GM23248 (cell line): ENCODE measurements around the gene C1QA. TPM values are rescaled to one million over a fixed set of nuclear protein-coding genes. Genes with fewer than 3 reads are reported as not detected.

Experiments used
- DNase-seq: peaks from one replicate; pipeline ENCODE4 v3.0.0-alpha.2; 2015
- H2AFZ ChIP-seq: fragments of 200-600 bp; sonication (generic); 2 replicates; pipeline ENCODE4 v1.6.1; 2016; ENCODE audit warnings: antibody characterized with exemption
- H3F3A ChIP-seq: fragments of 200-600 bp; sonication (generic); 2 replicates; pipeline ENCODE4 v1.6.1; 2016; ENCODE audit warnings: mild to moderate bottlenecking, antibody characterized with exemption, mixed run types; ENCODE audit not compliant: insufficient read depth
- H3K27ac ChIP-seq: fragments of 200-600 bp; sonication (generic); 2 replicates; pipeline ENCODE4 v1.5.1; 2016; ENCODE audit warnings: mild to moderate bottlenecking
- H3K27me3 ChIP-seq: fragments of 200-600 bp; sonication (generic); replicated peaks from 2 replicates; pipeline ENCODE4 v1.6.1; 2016; ENCODE audit warnings: mild to moderate bottlenecking; ENCODE audit not compliant: insufficient read depth
- H3K36me3 ChIP-seq: fragments of 200-600 bp; sonication (generic); 2 replicates; pipeline ENCODE4 v1.6.1; 2016; ENCODE audit warnings: low read depth, mild to moderate bottlenecking
- H3K4me1 ChIP-seq: fragments of 200-600 bp; sonication (generic); 2 replicates; pipeline ENCODE4 v1.6.1; 2016; ENCODE audit warnings: mild to moderate bottlenecking; ENCODE audit not compliant: insufficient read depth
- H3K4me2 ChIP-seq: fragments of 200-600 bp; sonication (generic); one replicate; pipeline ENCODE4 v1.6.1; 2016; ENCODE audit warnings: mild to moderate bottlenecking; ENCODE audit not compliant: unreplicated experiment
- H3K4me3 ChIP-seq: fragments of 200-600 bp; sonication (generic); 2 replicates; pipeline ENCODE4 v1.5.1; 2016; ENCODE audit warnings: mild to moderate bottlenecking
- H3K79me2 ChIP-seq: fragments of 200-600 bp; sonication (generic); 2 replicates; pipeline ENCODE4 v1.6.1; 2016; ENCODE audit warnings: mild to moderate bottlenecking; ENCODE audit not compliant: insufficient read depth
- H3K9ac ChIP-seq: fragments of 200-600 bp; sonication (generic); 2 replicates; pipeline ENCODE4 v1.6.1; 2016; ENCODE audit warnings: mild to moderate bottlenecking
- H3K9me2 ChIP-seq: fragments of 200-600 bp; sonication (generic); 2 replicates; pipeline ENCODE4 v1.6.1; 2016; ENCODE audit warnings: mixed run types, mild to moderate bottlenecking, moderate library complexity; ENCODE audit not compliant: insufficient read depth
- H3K9me3 ChIP-seq: fragments of 200-600 bp; sonication (generic); one replicate; pipeline ENCODE4 v1.6.1; 2017; ENCODE audit warnings: low read depth
- H4K20me1 ChIP-seq: fragments of 200-600 bp; sonication (generic); 2 replicates; pipeline ENCODE4 v1.6.0; 2016; ENCODE audit not compliant: insufficient read depth
- EZH2 ChIP-seq: fragments of 200-600 bp; sonication (generic); IDR thresholded peaks from 2 replicates; pipeline ENCODE4 v1.6.1; 2018; ENCODE audit warnings: antibody characterized with exemption, mild to moderate bottlenecking; ENCODE audit not compliant: insufficient read depth, poor library complexity, severe bottlenecking
- EZH2phosphoT487 ChIP-seq: fragments of 200-600 bp; sonication (generic); IDR thresholded peaks from 2 replicates; pipeline ENCODE4 v1.6.1; 2018; ENCODE audit warnings: antibody characterized with exemption, moderate library complexity, mild to moderate bottlenecking, low read depth; ENCODE audit not compliant: insufficient read depth
- WGBS, 2 experiments: methylation state at CpG; one replicate each; pipeline ENCODE4 v1.1.6; 2015 to 2017; ENCODE audit warnings: low lambda C conversion rate in 2 of 2, low coverage in 1 of 2; ENCODE audit errors: missing lambda C conversion rate in 2 of 2; 5-methylcytosine and 5-hydroxymethylcytosine counted together
- in situ Hi-C: fragments of 300-500 bp; cut with MboI; formaldehyde crosslinking; loops from 2 replicates; pipeline ENCODE4 v1.15.0; 2020
- polyA plus RNA-seq: library from polyadenylated mRNA; unstranded; fragments of >200 nt; fragmentation: Nextera tagmentation; extraction: Ambion mirVana; gene quantifications from 2 replicates; pipeline ENCODE4 v1.2.1, GENCODE V29; 2016
- total RNA-seq: library from RNA; depleted of rRNA; stranded (reverse); fragments of >200 nt; shearing (Covaris generic); gene quantifications from 2 replicates; pipeline ENCODE4 v1.2.3, GENCODE V29; 2014; rRNA removed

The C1QA gene
- total RNA-seq (not detected in 2 replicates), polyA plus RNA-seq (not detected in 2 replicates)

GRCh38 chr1:22636353-22636752 lies at the start of gene C1QA:
Gene C1QA (plus strand): TSS chr1:22636628. CDS start chr1:22637617, 989 bp downstream.
- Histone ChIP-seq H2AFZ (no peak within 1 kb of the TSS), H3K79me2 (no peaks in the 10 kb centered on the region), H3F3A (no peaks in the 10 kb centered on the region), H3K4me2 (no peak within 1 kb of the TSS), H3K9ac (no peak within 1 kb of the TSS), H4K20me1 (no peaks in the 10 kb centered on the region), H3K9me3 (no peaks in the 10 kb centered on the region), H3K36me3 (no peaks in the 10 kb centered on the region), H3K27ac (no peak within 1 kb of the TSS), H3K27me3 (peaks cover 31% of the 10 kb centered on the region), H3K4me3 (no peak within 1 kb of the TSS), H3K4me1 (no peaks in the 10 kb centered on the region), H3K9me2 (no peaks in the 10 kb centered on the region)
- in situ Hi-C loops = no loop called here
- WGBS, 2 experiments = 39% methylated on average over 5 of the region's 5 CpGs
- DNase-seq = no peak
- no peak for TF ChIP-seq EZH2phosphoT487
- no peak for TF ChIP-seq EZH2

DNA sequence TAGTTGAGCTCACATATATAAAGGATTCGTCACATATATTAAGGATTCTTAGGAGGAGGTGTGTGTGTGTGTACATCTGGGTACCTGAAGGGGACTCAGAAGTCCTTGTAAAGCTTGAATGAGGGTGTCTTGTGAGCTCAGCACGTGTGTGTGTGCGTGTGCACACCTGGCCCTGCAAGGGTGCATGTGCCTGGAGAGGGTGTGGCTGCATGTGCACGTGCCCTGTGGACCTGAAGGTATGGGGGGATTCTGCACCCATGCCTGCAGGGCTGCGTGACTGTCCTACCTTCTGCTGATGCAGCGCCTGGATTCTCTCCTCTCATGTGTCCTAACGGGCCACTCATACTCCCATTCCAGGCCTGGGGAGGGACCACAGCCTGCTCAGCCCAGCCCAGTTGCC lies 49.2 kb upstream of the C1QA start:
- 54 to 59% methylated on average over 7 of the region's 7 CpGs for WGBS, 2 experiments
- H4K20me1 ChIP-seq = no peaks in the 10 kb centered on the region
- peaks cover 7% of the 10 kb centered on the region for H3K27me3 ChIP-seq

DNA sequence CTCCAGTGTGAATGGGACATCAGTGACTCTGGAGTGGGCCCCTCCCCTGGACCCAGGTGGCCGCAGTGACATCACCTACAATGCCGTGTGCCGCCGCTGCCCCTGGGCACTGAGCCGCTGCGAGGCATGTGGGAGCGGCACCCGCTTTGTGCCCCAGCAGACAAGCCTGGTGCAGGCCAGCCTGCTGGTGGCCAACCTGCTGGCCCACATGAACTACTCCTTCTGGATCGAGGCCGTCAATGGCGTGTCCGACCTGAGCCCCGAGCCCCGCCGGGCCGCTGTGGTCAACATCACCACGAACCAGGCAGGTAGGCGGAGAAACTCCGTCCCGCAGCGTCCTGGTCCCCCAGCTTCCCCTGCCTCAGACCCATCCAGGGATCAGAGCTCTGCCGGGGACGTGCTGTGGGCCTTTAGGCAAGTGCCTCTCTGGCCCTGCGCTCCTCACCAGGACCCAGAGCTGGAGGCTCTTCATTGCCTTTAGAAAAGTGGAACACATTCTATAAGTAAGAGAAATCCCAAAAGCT lies 47.5 kb upstream of the C1QA start:
- in situ Hi-C loops = no loop called here
- H3K9me2 ChIP-seq = no peaks in the 10 kb centered on the region
- DNase-seq = no peak

More for the DNA sequence above, 49.2 kb upstream of the C1QA start:
- Histone ChIP-seq H3K9me3 (no peaks in the 10 kb centered on the region), H3K4me2 (no peak overlapping the region), H3F3A (no peaks in the 10 kb centered on the region), H3K27ac (no peak overlapping the region), H3K9ac (no peak overlapping the region), H3K36me3 (no peaks in the 10 kb centered on the region), H3K4me3 (no peak overlapping the region), H3K9me2 (no peaks in the 10 kb centered on the region), H3K4me1 (no peaks in the 10 kb centered on the region), H3K79me2 (no peaks in the 10 kb centered on the region), H2AFZ (no peak overlapping the region)
- no peak for DNase-seq
- in situ Hi-C loops = no loop called here
- TF ChIP-seq EZH2phosphoT487 (no peak), EZH2 (no peak)

GRCh38 chr1:22591576-22591975 lies 44.9 kb upstream of the C1QA start:
- Histone ChIP-seq H3K9me2 (no peaks in the 10 kb centered on the region), H3K27ac (no peak overlapping the region), H3K79me2 (no peaks in the 10 kb centered on the region), H3F3A (no peaks in the 10 kb centered on the region), H3K4me1 (no peaks in the 10 kb centered on the region), H3K27me3 (peaks cover 17% of the 10 kb centered on the region), H2AFZ (no peak overlapping the region), H3K36me3 (no peaks in the 10 kb centered on the region), H4K20me1 (no peaks in the 10 kb centered on the region), H3K9me3 (no peaks in the 10 kb centered on the region), H3K4me2 (no peak overlapping the region), H3K4me3 (no peak overlapping the region), H3K9ac (no peak overlapping the region)
- in situ Hi-C loops = no loop called here
- WGBS, 2 experiments = 62 to 66% methylated on average over 8 of the region's 8 CpGs
- TF ChIP-seq EZH2phosphoT487 = no peak
- no peak for TF ChIP-seq EZH2
- no peak for DNase-seq

More for the DNA sequence above, 47.5 kb upstream of the C1QA start:
- H3K4me1 ChIP-seq = no peaks in the 10 kb centered on the region
- no peaks in the 10 kb centered on the region for H3F3A ChIP-seq
- peaks cover 17% of the 10 kb centered on the region for H3K27me3 ChIP-seq
- no peak overlapping the region for H3K4me3 ChIP-seq
- no peak for TF ChIP-seq EZH2phosphoT487
- TF ChIP-seq EZH2 = no peak
- no peaks in the 10 kb centered on the region for H4K20me1 ChIP-seq
- H3K79me2 ChIP-seq = no peaks in the 10 kb centered on the region
- H3K4me2 ChIP-seq = no peak overlapping the region
- H3K9me3 ChIP-seq = no peaks in the 10 kb centered on the region
- H3K9ac ChIP-seq = no peak overlapping the region
- H2AFZ ChIP-seq = no peak overlapping the region
- no peaks in the 10 kb centered on the region for H3K36me3 ChIP-seq
- WGBS, 2 experiments = 80 to 81% methylated on average over 23 to 24 of the region's 24 CpGs
- no peak overlapping the region for H3K27ac ChIP-seq
